WTC11 (cell line): ENCODE measurements around the gene RREB1. TPM values are rescaled to one million over a fixed set of nuclear protein-coding genes. Genes with fewer than 3 reads are reported as not detected.

Experiments used
- ATAC-seq: fragments of 200-7000 bp; cut with Tn5 transposase; 2 replicates; pipeline ENCODE4 v1.10.0; 2021; ENCODE audit warnings: mild to moderate bottlenecking, moderate library complexity
- CTCF ChIA-PET: fragments of 300-600 bp; sonication (Branson Sonifier 250); formaldehyde crosslinking; loops from one replicate; lab custom pipeline; 2021; ENCODE audit warnings: antibody characterized with exemption; lab: Charles Lee
- POLR2A ChIA-PET: fragments of 350-600 bp; sonication (Branson Sonifier 250); formaldehyde crosslinking; loops from one replicate; lab custom pipeline; 2021; ENCODE audit warnings: antibody characterized with exemption; lab: Charles Lee
- DNase-seq: peaks from one replicate; pipeline ENCODE4 v3.0.0; 2021; ENCODE audit warnings: low spot score
- H3K27ac Mint-ChIP-seq: 2 replicates; pipeline ENCODE4 v1.8.0; 2021; ENCODE audit warnings: mixed read lengths
- H3K27me3 Mint-ChIP-seq: 2 replicates; pipeline ENCODE4 v1.8.0; 2021; ENCODE audit warnings: low read depth, mild to moderate bottlenecking, moderate library complexity, mixed read lengths
- H3K36me3 Mint-ChIP-seq: 2 replicates; pipeline ENCODE4 v1.8.0; 2021; ENCODE audit warnings: mixed read lengths
- H3K4me1 Mint-ChIP-seq: 2 replicates; pipeline ENCODE4 v1.8.0; 2022; ENCODE audit warnings: mixed read lengths
- H3K4me3 Mint-ChIP-seq: 2 replicates; pipeline ENCODE4 v1.8.0; 2021; ENCODE audit warnings: mild to moderate bottlenecking, moderate library complexity, mixed read lengths
- H3K9me3 Mint-ChIP-seq: 2 replicates; pipeline ENCODE4 v1.8.0; 2021; ENCODE audit warnings: mixed read lengths
- E2F4 ChIP-seq: sonication (generic); formaldehyde crosslinking; IDR thresholded peaks from 2 replicates; pipeline ENCODE4 v1.8.1; 2022; ENCODE audit warnings: low read depth, mild to moderate bottlenecking, moderate library complexity, missing genetic modification reagents, borderline replicate concordance
- FOXP4 ChIP-seq: sonication (generic); formaldehyde crosslinking; IDR thresholded peaks from 2 replicates; pipeline ENCODE4 v1.8.0; 2022; ENCODE audit warnings: mild to moderate bottlenecking, missing genetic modification reagents
- IRF1 ChIP-seq: sonication (generic); formaldehyde crosslinking; IDR thresholded peaks from 2 replicates; pipeline ENCODE4 v1.8.0; 2023; ENCODE audit warnings: missing genetic modification reagents
- NR2C2 ChIP-seq: sonication (generic); formaldehyde crosslinking; IDR thresholded peaks from 2 replicates; pipeline ENCODE4 v1.8.0; 2022; ENCODE audit warnings: mild to moderate bottlenecking, missing genetic modification reagents
- STAT6 ChIP-seq: sonication (generic); formaldehyde crosslinking; conservative IDR thresholded peaks from 2 replicates; pipeline ENCODE4 v1.8.1; 2023; ENCODE audit warnings: mild to moderate bottlenecking, low read depth, missing genetic modification reagents, moderate library complexity
- TCF7 ChIP-seq: sonication (generic); formaldehyde crosslinking; IDR thresholded peaks from 2 replicates; pipeline ENCODE4 v1.8.0; 2022; ENCODE audit warnings: mild to moderate bottlenecking, low read depth, missing genetic modification reagents, moderate library complexity
- ZNF423 ChIP-seq: fragments of 250-450 bp; sonication (Bioruptor Pico); IDR thresholded peaks from 2 replicates; pipeline ENCODE4 v2.1.2; 2022; ENCODE audit warnings: mild to moderate bottlenecking, moderate library complexity
- total RNA-seq: library from RNA; stranded (reverse); gene quantifications from 3 replicates; pipeline ENCODE4 v1.2.3, GENCODE V29; 2021
- TF ChIP-seq, protein P1 (sequence below): sonication (generic); formaldehyde crosslinking; IDR thresholded peaks from 2 replicates; pipeline ENCODE4 v1.8.0; 2022; ENCODE audit warnings: mild to moderate bottlenecking, missing genetic modification reagents
- TF ChIP-seq, protein P2 (sequence below): sonication (generic); formaldehyde crosslinking; IDR thresholded peaks from 2 replicates; pipeline ENCODE4 v1.8.1; 2023; ENCODE audit warnings: mild to moderate bottlenecking, missing genetic modification reagents, borderline replicate concordance
- TF ChIP-seq, protein P3 (sequence below): sonication (generic); formaldehyde crosslinking; IDR thresholded peaks from 2 replicates; pipeline ENCODE4 v1.8.1; 2023; ENCODE audit warnings: mild to moderate bottlenecking, missing genetic modification reagents
- TF ChIP-seq, protein P4 (sequence below): sonication (generic); formaldehyde crosslinking; IDR thresholded peaks from 2 replicates; pipeline ENCODE4 v1.8.0; 2023; ENCODE audit warnings: mild to moderate bottlenecking, missing genetic modification reagents

Gene RREB1
- total RNA-seq, 1 experiment from 2014 or later = 38.5 TPM

GRCh38 chr6:7165890-7166267 lies 58.1 kb downstream of the RREB1 start:
- peaks cover 84% of the 10 kb centered on the region for H3K4me1 Mint-ChIP-seq
- ChIA-PET CTCF (interaction anchor here (1.4 kb wide), 1 partner anchor 9 kb away, joined by 4 read pairs; no protein-coding TSS in a partner anchor), POLR2A (interaction anchor here (1.4 kb wide), 1 partner anchor 10 kb away, joined by 3 read pairs; no protein-coding TSS in a partner anchor)
- H3K4me3 Mint-ChIP-seq = no peak overlapping the region
- H3K9me3 Mint-ChIP-seq = no peaks in the 10 kb centered on the region
- no peaks in the 10 kb centered on the region; the same call in 1 of the 2 replicates for H3K27me3 Mint-ChIP-seq
- TF ChIP-seq, protein P1, sequence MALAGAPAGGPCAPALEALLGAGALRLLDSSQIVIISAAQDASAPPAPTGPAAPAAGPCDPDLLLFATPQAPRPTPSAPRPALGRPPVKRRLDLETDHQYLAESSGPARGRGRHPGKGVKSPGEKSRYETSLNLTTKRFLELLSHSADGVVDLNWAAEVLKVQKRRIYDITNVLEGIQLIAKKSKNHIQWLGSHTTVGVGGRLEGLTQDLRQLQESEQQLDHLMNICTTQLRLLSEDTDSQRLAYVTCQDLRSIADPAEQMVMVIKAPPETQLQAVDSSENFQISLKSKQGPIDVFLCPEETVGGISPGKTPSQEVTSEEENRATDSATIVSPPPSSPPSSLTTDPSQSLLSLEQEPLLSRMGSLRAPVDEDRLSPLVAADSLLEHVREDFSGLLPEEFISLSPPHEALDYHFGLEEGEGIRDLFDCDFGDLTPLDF (CRISPR knock-in tag) = no peak
- TF ChIP-seq E2F4 (no peak), FOXP4 (CRISPR knock-in tag) (no peak), NR2C2 (CRISPR knock-in tag) (no peak), TCF7 (no peak), IRF1 (no peak), ZNF423 (CRISPR knock-in tag) (peak; percentile 78), STAT6 (CRISPR knock-in tag) (no peak)
- TF ChIP-seq, protein P2, sequence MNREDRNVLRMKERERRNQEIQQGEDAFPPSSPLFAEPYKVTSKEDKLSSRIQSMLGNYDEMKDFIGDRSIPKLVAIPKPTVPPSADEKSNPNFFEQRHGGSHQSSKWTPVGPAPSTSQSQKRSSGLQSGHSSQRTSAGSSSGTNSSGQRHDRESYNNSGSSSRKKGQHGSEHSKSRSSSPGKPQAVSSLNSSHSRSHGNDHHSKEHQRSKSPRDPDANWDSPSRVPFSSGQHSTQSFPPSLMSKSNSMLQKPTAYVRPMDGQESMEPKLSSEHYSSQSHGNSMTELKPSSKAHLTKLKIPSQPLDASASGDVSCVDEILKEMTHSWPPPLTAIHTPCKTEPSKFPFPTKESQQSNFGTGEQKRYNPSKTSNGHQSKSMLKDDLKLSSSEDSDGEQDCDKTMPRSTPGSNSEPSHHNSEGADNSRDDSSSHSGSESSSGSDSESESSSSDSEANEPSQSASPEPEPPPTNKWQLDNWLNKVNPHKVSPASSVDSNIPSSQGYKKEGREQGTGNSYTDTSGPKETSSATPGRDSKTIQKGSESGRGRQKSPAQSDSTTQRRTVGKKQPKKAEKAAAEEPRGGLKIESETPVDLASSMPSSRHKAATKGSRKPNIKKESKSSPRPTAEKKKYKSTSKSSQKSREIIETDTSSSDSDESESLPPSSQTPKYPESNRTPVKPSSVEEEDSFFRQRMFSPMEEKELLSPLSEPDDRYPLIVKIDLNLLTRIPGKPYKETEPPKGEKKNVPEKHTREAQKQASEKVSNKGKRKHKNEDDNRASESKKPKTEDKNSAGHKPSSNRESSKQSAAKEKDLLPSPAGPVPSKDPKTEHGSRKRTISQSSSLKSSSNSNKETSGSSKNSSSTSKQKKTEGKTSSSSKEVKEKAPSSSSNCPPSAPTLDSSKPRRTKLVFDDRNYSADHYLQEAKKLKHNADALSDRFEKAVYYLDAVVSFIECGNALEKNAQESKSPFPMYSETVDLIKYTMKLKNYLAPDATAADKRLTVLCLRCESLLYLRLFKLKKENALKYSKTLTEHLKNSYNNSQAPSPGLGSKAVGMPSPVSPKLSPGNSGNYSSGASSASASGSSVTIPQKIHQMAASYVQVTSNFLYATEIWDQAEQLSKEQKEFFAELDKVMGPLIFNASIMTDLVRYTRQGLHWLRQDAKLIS (CRISPR knock-in tag) = no peak
- TF ChIP-seq, protein P3, sequence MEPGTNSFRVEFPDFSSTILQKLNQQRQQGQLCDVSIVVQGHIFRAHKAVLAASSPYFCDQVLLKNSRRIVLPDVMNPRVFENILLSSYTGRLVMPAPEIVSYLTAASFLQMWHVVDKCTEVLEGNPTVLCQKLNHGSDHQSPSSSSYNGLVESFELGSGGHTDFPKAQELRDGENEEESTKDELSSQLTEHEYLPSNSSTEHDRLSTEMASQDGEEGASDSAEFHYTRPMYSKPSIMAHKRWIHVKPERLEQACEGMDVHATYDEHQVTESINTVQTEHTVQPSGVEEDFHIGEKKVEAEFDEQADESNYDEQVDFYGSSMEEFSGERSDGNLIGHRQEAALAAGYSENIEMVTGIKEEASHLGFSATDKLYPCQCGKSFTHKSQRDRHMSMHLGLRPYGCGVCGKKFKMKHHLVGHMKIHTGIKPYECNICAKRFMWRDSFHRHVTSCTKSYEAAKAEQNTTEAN = peak; percentile 21; the same call in 1 of the 2 replicates
- TF ChIP-seq, protein P4, sequence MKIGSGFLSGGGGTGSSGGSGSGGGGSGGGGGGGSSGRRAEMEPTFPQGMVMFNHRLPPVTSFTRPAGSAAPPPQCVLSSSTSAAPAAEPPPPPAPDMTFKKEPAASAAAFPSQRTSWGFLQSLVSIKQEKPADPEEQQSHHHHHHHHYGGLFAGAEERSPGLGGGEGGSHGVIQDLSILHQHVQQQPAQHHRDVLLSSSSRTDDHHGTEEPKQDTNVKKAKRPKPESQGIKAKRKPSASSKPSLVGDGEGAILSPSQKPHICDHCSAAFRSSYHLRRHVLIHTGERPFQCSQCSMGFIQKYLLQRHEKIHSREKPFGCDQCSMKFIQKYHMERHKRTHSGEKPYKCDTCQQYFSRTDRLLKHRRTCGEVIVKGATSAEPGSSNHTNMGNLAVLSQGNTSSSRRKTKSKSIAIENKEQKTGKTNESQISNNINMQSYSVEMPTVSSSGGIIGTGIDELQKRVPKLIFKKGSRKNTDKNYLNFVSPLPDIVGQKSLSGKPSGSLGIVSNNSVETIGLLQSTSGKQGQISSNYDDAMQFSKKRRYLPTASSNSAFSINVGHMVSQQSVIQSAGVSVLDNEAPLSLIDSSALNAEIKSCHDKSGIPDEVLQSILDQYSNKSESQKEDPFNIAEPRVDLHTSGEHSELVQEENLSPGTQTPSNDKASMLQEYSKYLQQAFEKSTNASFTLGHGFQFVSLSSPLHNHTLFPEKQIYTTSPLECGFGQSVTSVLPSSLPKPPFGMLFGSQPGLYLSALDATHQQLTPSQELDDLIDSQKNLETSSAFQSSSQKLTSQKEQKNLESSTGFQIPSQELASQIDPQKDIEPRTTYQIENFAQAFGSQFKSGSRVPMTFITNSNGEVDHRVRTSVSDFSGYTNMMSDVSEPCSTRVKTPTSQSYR (CRISPR knock-in tag) = no peak
- ATAC-seq = peak; percentile 18; the same call in 1 of the 2 replicates
- DNase-seq = no peak
- H3K36me3 Mint-ChIP-seq = no peaks in the 10 kb centered on the region
- H3K27ac Mint-ChIP-seq = peak overlapping the region; percentile 71; the same call in 1 of the 2 replicates
